Stimulated activated CD4-positive, alpha-beta T cell treated with anti-CD3 and anti-CD28 coated beads, Interleukin-4, amount 100 ng/mL, for 1 hour (primary cell): ENCODE measurements around the gene KRT4.
"Not testable (repeated sequence)": the region's sequence is repeated elsewhere in the genome, so short reads cannot be mapped to it uniquely, and the experiment has no call there.

Experiments used
- DNase-seq: peaks from one replicate; pipeline ENCODE4 v3.0.0-alpha.2; 2020

Gene KRT4

GRCh38 chr12:52771088-52771487 is 42.8 kb downstream of the KRT4 start:
- DNase-seq: no peak

- DNase-seq: no peak
Observed at GRCh38 chr12:52769946-52770345, 44.0 kb downstream of the KRT4 start.

- DNase-seq: no peak
Observed at GRCh38 chr12:52769354-52769753, 44.6 kb downstream of the KRT4 start.

GRCh38 chr12:52768479-52769200 is 45.3 kb downstream of the KRT4 start:
- no peak for DNase-seq

GRCh38 chr12:52767427-52767826 is 46.5 kb downstream of the KRT4 start:
- no peak for DNase-seq

GRCh38 chr12:52767020-52767379 is 46.9 kb downstream of the KRT4 start:
- no peak for DNase-seq

GRCh38 chr12:52766351-52767019 is 47.4 kb downstream of the KRT4 start:
- DNase-seq: no peak

- no peak for DNase-seq
Observed at GRCh38 chr12:52765702-52766101, 48.2 kb downstream of the KRT4 start.

GRCh38 chr12:52763991-52764390 is 49.9 kb downstream of the KRT4 start:
- DNase-seq: no peak

GRCh38 chr12:52763036-52763659 is 50.8 kb downstream of the KRT4 start:
- no peak for DNase-seq

- DNase-seq: no peak
Observed at GRCh38 chr12:52761802-52762201, 52.1 kb downstream of the KRT4 start.

GRCh38 chr12:52761218-52761617 is 52.7 kb downstream of the KRT4 start:
- not testable (repeated sequence) for DNase-seq

- no peak for DNase-seq
Observed at GRCh38 chr12:52760623-52761022, 53.3 kb downstream of the KRT4 start.

GRCh38 chr12:52759695-52760094 is 54.2 kb downstream of the KRT4 start:
- DNase-seq: no peak

GRCh38 chr12:52759218-52759617 is 54.7 kb downstream of the KRT4 start:
- DNase-seq: no peak

GRCh38 chr12:52757449-52758176 is 56.3 kb downstream of the KRT4 start:
- DNase-seq: no peak
